CD4-positive, CD25-positive, alpha-beta regulatory T cell (primary cell): ENCODE measurements around the gene PPFIBP2. TPM values are rescaled to one million over a fixed set of nuclear protein-coding genes. Genes with fewer than 3 reads are reported as not detected.
A peak's percentile ranks its signal among the peaks of the same experiment; 100 is the strongest.

Experiments used
- ATAC-seq, 2 donors: fragments of 150-1000 bp; cut with Tn5 transposase; one replicate each; pipeline ENCODE4 v1.10.0; 2021; ENCODE audit warnings: low read depth in 2 of 2, moderate number of reproducible peaks in 2 of 2, moderate library complexity in 1 of 2
- DNase-seq, 3 donors: peaks; one replicate each; pipeline versions ENCODE4 v3.0.0 to v3.0.0-alpha.2; 2012 to 2022; ENCODE audit warnings: mixed read lengths in 1 of 3
- H3K27ac ChIP-seq: one replicate; pipeline ENCODE4 v1.7.0; 2013; ENCODE audit warnings: mild to moderate bottlenecking, low read length; ENCODE audit not compliant: insufficient read depth, poor library complexity, severe bottlenecking
- H3K27me3 ChIP-seq: one replicate; pipeline ENCODE4 v1.7.0; 2013; ENCODE audit warnings: low read length; ENCODE audit not compliant: control insufficient read depth, insufficient read depth
- H3K36me3 ChIP-seq: one replicate; pipeline ENCODE4 v1.7.0; 2013; ENCODE audit warnings: mild to moderate bottlenecking, low read length, moderate library complexity; ENCODE audit not compliant: control insufficient read depth, insufficient read depth
- H3K4me1 ChIP-seq: 2 replicates; pipeline ENCODE4 v1.7.0; 2013; ENCODE audit warnings: mild to moderate bottlenecking, low read length; ENCODE audit not compliant: insufficient read depth, control insufficient read depth, poor library complexity, severe bottlenecking
- H3K4me3 ChIP-seq: one replicate; pipeline ENCODE4 v1.7.0; 2013; ENCODE audit warnings: low read depth, mild to moderate bottlenecking, low read length, moderate library complexity
- H3K9me3 ChIP-seq, 2 experiments: 1 replicate in 1 of 2; 2 replicates in 1 of 2; pipeline ENCODE4 v1.7.0; 2013; ENCODE audit warnings: low read length in 2 of 2, mild to moderate bottlenecking in 1 of 2, moderate library complexity in 1 of 2; ENCODE audit not compliant: control insufficient read depth in 2 of 2
- H3K27ac Mint-ChIP-seq, 3 donors: one replicate each; pipeline ENCODE4 v1.8.0; 2020 to 2022; ENCODE audit warnings: mild to moderate bottlenecking in 3 of 3, mixed read lengths in 3 of 3, moderate library complexity in 2 of 3
- H3K27me3 Mint-ChIP-seq: one replicate; pipeline ENCODE4 v1.8.0; 2022; ENCODE audit warnings: mild to moderate bottlenecking, mixed read lengths
- H3K36me3 Mint-ChIP-seq: one replicate; pipeline ENCODE4 v1.8.0; 2020; ENCODE audit warnings: mixed read lengths
- H3K4me1 Mint-ChIP-seq, 4 donors: one replicate each; pipeline ENCODE4 v1.8.0; 2020 to 2022; ENCODE audit warnings: mixed read lengths in 4 of 4, mild to moderate bottlenecking in 1 of 4
- H3K4me3 Mint-ChIP-seq, 4 donors: one replicate each; pipeline ENCODE4 v1.8.0; 2020 to 2022; ENCODE audit warnings: mild to moderate bottlenecking in 4 of 4, mixed read lengths in 4 of 4, moderate library complexity in 3 of 4
- H3K9me3 Mint-ChIP-seq, 7 donors: one replicate each; pipeline ENCODE4 v1.8.0; 2020 to 2022; ENCODE audit warnings: mixed read lengths in 7 of 7, mild to moderate bottlenecking in 3 of 7, moderate library complexity in 2 of 7
- polyA plus RNA-seq, 4 donors: library from polyadenylated mRNA; unstranded; fragments of 300-500 nt; fragmentation: Illumina TruSeq; gene quantifications; one replicate each; pipeline ENCODE4 v1.2.3, GENCODE V29; 2021
- total RNA-seq: library from RNA; stranded (reverse); gene quantifications from one replicate; pipeline ENCODE4 v1.2.3, GENCODE V29; 2022

PPFIBP2 gene
- total and polyA plus RNA-seq, 5 donors from 2014 or later: 0.47 to 10.6 (median 4.2) TPM

- peaks cover 0 to 2% (median 0%) of the 10 kb centered on the region in 4 donors for H3K4me1 Mint-ChIP-seq
- Histone ChIP-seq H3K36me3 (no peaks in the 10 kb centered on the region), H3K9me3 (no peaks in the 10 kb centered on the region), H3K4me3 (no peak overlapping the region), H3K27ac (no peak overlapping the region), H3K4me1 (no peaks in the 10 kb centered on the region), H3K27me3 (peaks cover 2% of the 10 kb centered on the region)
- no peak overlapping the region for H3K27ac Mint-ChIP-seq
- ATAC-seq: no peak
- no peaks in the 10 kb centered on the region for H3K9me3 Mint-ChIP-seq
- H3K36me3 Mint-ChIP-seq: no peaks in the 10 kb centered on the region
- DNase-seq: no peak
- peaks cover 5% of the 10 kb centered on the region for H3K27me3 Mint-ChIP-seq
- no peak overlapping the region for H3K4me3 Mint-ChIP-seq
These were observed 23.7 kb upstream of the PPFIBP2 start for GRCh38 chr11:7490054-7490453.

GRCh38 chr11:7490535-7490934 lies 23.3 kb upstream of the PPFIBP2 start:
- Mint-ChIP-seq H3K4me3 (no peak overlapping the region), H3K36me3 (no peaks in the 10 kb centered on the region), H3K27ac (no peak overlapping the region), H3K4me1 (peaks cover 0 to 3% (median 0%) of the 10 kb centered on the region in 4 donors), H3K27me3 (peaks cover 5% of the 10 kb centered on the region), H3K9me3 (no peaks in the 10 kb centered on the region)
- Histone ChIP-seq H3K27me3 (peaks cover 2% of the 10 kb centered on the region), H3K27ac (no peak overlapping the region), H3K4me1 (no peaks in the 10 kb centered on the region), H3K4me3 (no peak overlapping the region), H3K9me3 (no peaks in the 10 kb centered on the region), H3K36me3 (no peaks in the 10 kb centered on the region)
- ATAC-seq: no peak
- DNase-seq: no peak

- peaks cover 5% of the 10 kb centered on the region for H3K27me3 Mint-ChIP-seq
- peaks cover 2% of the 10 kb centered on the region for H3K27me3 ChIP-seq
- ATAC-seq: no peak
These were observed 21.5 kb upstream of the PPFIBP2 start for GRCh38 chr11:7492253-7492652.

GRCh38 chr11:7493670-7494069 lies 20.1 kb upstream of the PPFIBP2 start:
- H3K4me3 Mint-ChIP-seq: no peak overlapping the region
- Histone ChIP-seq H3K36me3 (no peaks in the 10 kb centered on the region), H3K9me3 (no peaks in the 10 kb centered on the region), H3K4me3 (no peak overlapping the region), H3K4me1 (no peaks in the 10 kb centered on the region), H3K27ac (no peak overlapping the region), H3K27me3 (peaks cover 2% of the 10 kb centered on the region)
- no peaks in the 10 kb centered on the region for H3K36me3 Mint-ChIP-seq
- H3K27ac Mint-ChIP-seq: peak overlapping the region in 1 of 3 donors; percentile 28
- ATAC-seq (no peak), DNase-seq (no peak)
- peaks cover 5% of the 10 kb centered on the region for H3K27me3 Mint-ChIP-seq
- H3K4me1 Mint-ChIP-seq: peaks cover 0 to 8% (median 0%) of the 10 kb centered on the region in 4 donors
- no peaks in the 10 kb centered on the region for H3K9me3 Mint-ChIP-seq

More at GRCh38 chr11:7492253-7492652, 21.5 kb upstream of the PPFIBP2 start:
- Histone ChIP-seq H3K36me3 (no peaks in the 10 kb centered on the region), H3K4me3 (no peak overlapping the region), H3K27ac (no peak overlapping the region), H3K9me3 (no peaks in the 10 kb centered on the region), H3K4me1 (no peaks in the 10 kb centered on the region)
- DNase-seq: no peak
- H3K9me3 Mint-ChIP-seq: no peaks in the 10 kb centered on the region
- peaks cover 0 to 6% (median 0%) of the 10 kb centered on the region in 4 donors for H3K4me1 Mint-ChIP-seq
- no peaks in the 10 kb centered on the region for H3K36me3 Mint-ChIP-seq
- no peak overlapping the region for H3K27ac Mint-ChIP-seq
- no peak overlapping the region for H3K4me3 Mint-ChIP-seq

- Mint-ChIP-seq H3K9me3 (no peaks in the 10 kb centered on the region), H3K4me1 (peaks cover 0 to 8% (median 0%) of the 10 kb centered on the region in 4 donors), H3K27me3 (peaks cover 5% of the 10 kb centered on the region), H3K36me3 (no peaks in the 10 kb centered on the region), H3K4me3 (no peak overlapping the region), H3K27ac (no peak overlapping the region)
- H3K36me3 ChIP-seq: no peaks in the 10 kb centered on the region
- H3K4me1 ChIP-seq: no peaks in the 10 kb centered on the region
- H3K27me3 ChIP-seq: no peaks in the 10 kb centered on the region
- H3K4me3 ChIP-seq: no peak overlapping the region
- no peak overlapping the region for H3K27ac ChIP-seq
- DNase-seq: no peak
- no peaks in the 10 kb centered on the region for H3K9me3 ChIP-seq
- ATAC-seq: no peak
These were observed 19.6 kb upstream of the PPFIBP2 start for GRCh38 chr11:7494086-7494745.

DNA sequence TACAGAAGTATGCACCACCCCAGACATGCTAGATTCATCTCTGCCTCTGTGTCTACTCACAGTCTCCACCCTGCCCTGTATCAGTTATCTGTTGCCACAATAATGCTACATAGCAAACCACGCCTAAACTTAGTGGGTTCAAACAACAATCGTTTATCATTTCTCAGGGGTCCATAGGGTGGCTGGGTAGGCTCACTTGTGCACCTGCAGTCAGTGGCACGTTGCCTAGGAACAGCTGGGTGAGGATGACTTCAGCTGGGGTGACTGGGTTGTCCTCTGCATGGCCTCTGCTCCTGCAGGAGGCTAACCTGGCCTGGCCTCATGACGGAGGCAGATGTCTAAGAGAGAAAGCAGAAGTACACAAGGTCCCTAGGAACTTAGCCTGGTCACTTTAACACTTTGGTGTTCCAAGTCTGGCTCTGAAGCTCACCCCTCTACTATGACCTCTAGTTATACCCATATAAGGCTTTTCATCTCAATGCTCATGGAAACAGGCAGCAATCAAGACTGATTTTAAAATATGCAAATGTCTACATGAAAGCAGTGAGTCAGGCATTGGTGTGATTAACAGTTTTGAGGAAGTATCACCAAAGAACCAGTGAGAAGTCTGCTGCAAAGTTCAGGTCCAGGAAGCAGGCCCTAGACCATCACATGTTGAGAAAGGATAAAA lies 17.8 kb upstream of the PPFIBP2 start:
- Histone ChIP-seq H3K9me3 (no peaks in the 10 kb centered on the region), H3K27me3 (no peaks in the 10 kb centered on the region), H3K4me1 (no peaks in the 10 kb centered on the region), H3K4me3 (no peak overlapping the region), H3K27ac (no peak overlapping the region), H3K36me3 (no peaks in the 10 kb centered on the region)
- no peak overlapping the region for H3K4me3 Mint-ChIP-seq
- no peaks in the 10 kb centered on the region for H3K36me3 Mint-ChIP-seq
- ATAC-seq (peak; percentile 44 to 48), DNase-seq (peak in 1 of 3 donors; percentile 14)
- H3K4me1 Mint-ChIP-seq: peaks cover 0 to 8% (median 0%) of the 10 kb centered on the region in 4 donors
- peaks cover 5% of the 10 kb centered on the region for H3K27me3 Mint-ChIP-seq
- no peaks in the 10 kb centered on the region for H3K9me3 Mint-ChIP-seq
- H3K27ac Mint-ChIP-seq: no peak overlapping the region

- H3K9me3 Mint-ChIP-seq: no peaks in the 10 kb centered on the region
- DNase-seq: no peak
- Histone ChIP-seq H3K27ac (no peak overlapping the region), H3K4me1 (no peaks in the 10 kb centered on the region), H3K4me3 (no peak overlapping the region), H3K27me3 (no peaks in the 10 kb centered on the region), H3K36me3 (no peaks in the 10 kb centered on the region), H3K9me3 (no peaks in the 10 kb centered on the region)
- H3K27ac Mint-ChIP-seq: no peak overlapping the region
- ATAC-seq: no peak
- H3K4me3 Mint-ChIP-seq: no peak overlapping the region
- H3K36me3 Mint-ChIP-seq: no peaks in the 10 kb centered on the region
- peaks cover 0 to 8% (median 0%) of the 10 kb centered on the region in 4 donors for H3K4me1 Mint-ChIP-seq
- no peaks in the 10 kb centered on the region for H3K27me3 Mint-ChIP-seq
These were observed 15.6 kb upstream of the PPFIBP2 start for GRCh38 chr11:7498193-7498592.

DNA sequence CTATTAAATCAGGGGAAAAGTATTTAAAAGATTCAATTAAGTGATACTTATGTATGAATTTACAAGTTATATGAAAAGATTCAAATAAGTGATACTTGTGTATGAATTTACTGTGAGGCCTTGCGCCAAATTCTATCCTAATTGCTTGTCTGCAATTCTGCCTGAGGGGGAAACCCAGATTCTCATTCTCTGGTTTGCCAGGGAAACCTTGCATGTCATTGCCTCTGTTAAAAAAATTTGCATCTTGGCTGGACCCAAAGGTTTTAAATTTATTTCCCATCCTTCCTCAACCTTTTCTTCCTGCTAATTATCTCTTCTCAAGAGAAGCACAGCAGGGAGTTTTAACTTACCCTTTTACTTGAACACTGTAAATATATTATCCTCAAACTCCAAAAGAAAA lies 14.7 kb upstream of the PPFIBP2 start:
- no peaks in the 10 kb centered on the region for H3K9me3 ChIP-seq
- H3K4me1 ChIP-seq: no peaks in the 10 kb centered on the region
- Mint-ChIP-seq H3K9me3 (no peaks in the 10 kb centered on the region), H3K27ac (no peak overlapping the region), H3K4me3 (no peak overlapping the region), H3K36me3 (no peaks in the 10 kb centered on the region), H3K4me1 (peaks cover 0 to 8% (median 0%) of the 10 kb centered on the region in 4 donors), H3K27me3 (no peaks in the 10 kb centered on the region)
- no peaks in the 10 kb centered on the region for H3K27me3 ChIP-seq
- no peaks in the 10 kb centered on the region for H3K36me3 ChIP-seq
- no peak overlapping the region for H3K27ac ChIP-seq
- ATAC-seq (no peak), DNase-seq (no peak)
- H3K4me3 ChIP-seq: no peak overlapping the region
